ENCODE data around the gene BRSK2. TPM values are rescaled to one million over a fixed set of nuclear protein-coding genes. Genes with fewer than 3 reads are reported as not detected.

BRSK2 gene
- total and polyA plus RNA-seq, 2 of the 4 experiments (the other 2 are of a cell fraction), result 0.18 to 0.62 TPM

GRCh38 chr11:1341928-1342524 is 47.7 kb upstream of the BRSK2 start:
- POLR2A ChIA-PET (ENCODE audit: unreplicated experiment), result no interaction called here
- H3K9me1 ChIP-seq (ENCODE audit: insufficient read depth, low read length), result peaks cover 4% of the 10 kb centered on the region; the same call in 1 of the 2 replicates
- no peak for TF ChIP-seq SMC3 (IDR thresholded peaks at IDR 0.05; ENCODE audit: low read depth, low read length)
- TF ChIP-seq CHD1 (IDR thresholded peaks at IDR 0.05; ENCODE audit: low read depth, low read length), result no peak
- TF ChIP-seq CTCF (conservative IDR thresholded peaks at IDR 0.05; ENCODE audit: low read depth, low read length), result no peak
- TF ChIP-seq ELK1 (IDR thresholded peaks at IDR 0.05; ENCODE audit: borderline replicate concordance, low read depth, low read length), result no peak
- TF ChIP-seq BHLHE40 (IDR thresholded peaks at IDR 0.05; ENCODE audit: low read depth, low read length), result peak; percentile 28; the same call in 1 of the 2 replicates
- CTCF ChIA-PET, result no interaction called here
- no peak overlapping the region for H2AK9ac ChIP-seq (replicated peaks; ENCODE audit: low read depth, low read length, poor library complexity)
- no TSS peak for BruUV-seq (replicated peaks)
- no peak overlapping the region for H2BK15ac ChIP-seq (ENCODE audit: low read depth, low read length)
- no peak overlapping the region for H4K5ac ChIP-seq (ENCODE audit: low read depth, low read length)
- dilution Hi-C loops (cut with HindIII; ENCODE audit: low sequenced_read_pairs, unreplicated experiment) (no loop called here), in situ Hi-C loops (cut with MboI; ENCODE audit: low sequenced_read_pairs) (no loop called here), intact Hi-C loops (cut with micrococcal nuclease) (no loop called here)
- H3K14ac ChIP-seq (replicated peaks; ENCODE audit: low read depth, low read length), result no peak overlapping the region
- DNase-seq (peak; percentile 64), ATAC-seq (ENCODE audit: low read depth) (peak; percentile 73)
- no peak overlapping the region for H2BK120ac ChIP-seq (ENCODE audit: low read depth, low read length)
- H3K27ac ChIP-seq (ENCODE audit: insufficient read depth, low read length), result no peak overlapping the region
- H3K9ac ChIP-seq (ENCODE audit: low read depth, low read length), result no peak overlapping the region
- H2BK5ac ChIP-seq (ENCODE audit: low read depth, low read length, poor library complexity, severe bottlenecking), result no peak overlapping the region
- peaks cover 10% of the 10 kb centered on the region for H3K27me3 ChIP-seq (ENCODE audit: control insufficient read depth, insufficient read depth, low read length)
- H3K36me3 ChIP-seq (ENCODE audit: control insufficient read depth, insufficient read depth, low read length), result no peaks in the 10 kb centered on the region
- peak overlapping the region; percentile 35 for H2AFZ ChIP-seq (replicated peaks; ENCODE audit: low read length, poor library complexity)
- 44% methylated on average over 8 of the region's 17 CpGs; no CpG with 5 or more reads in 1 of the 2 experiments for WGBS, 2 experiments (ENCODE audit: extremely low coverage in 2 of 2, insufficient read length in 1 of 2)
- no peak overlapping the region for H2AK5ac ChIP-seq (ENCODE audit: low read depth, low read length)
- H3K79me1 ChIP-seq (ENCODE audit: low read depth in 1 of 2, low read length in 2 of 2), result no peaks in the 10 kb centered on the region
- H3K4ac ChIP-seq (ENCODE audit: low read depth, low read length), result peak overlapping the region; percentile 9; the same call in 1 of the 2 replicates
- H3K4me3 ChIP-seq (ENCODE audit: insufficient read depth, low read depth, low read length), result no peak overlapping the region
- no peak overlapping the region for H3K56ac ChIP-seq (ENCODE audit: extremely low read depth, insufficient read depth, low read length)
- no peak overlapping the region for H4K91ac ChIP-seq (ENCODE audit: insufficient read depth, low read depth, low read length)
- H2BK20ac ChIP-seq (ENCODE audit: low read depth, low read length), result no peak overlapping the region
- H3K23ac ChIP-seq (ENCODE audit: low read depth, low read length), result no peak overlapping the region
- H3K18ac ChIP-seq (ENCODE audit: low read depth, low read length), result no peak overlapping the region
- 0 out of 2 replicates have a peak, but pooled peaks cover 2% of the 10 kb centered on the region for H3K4me1 ChIP-seq (ENCODE audit: control insufficient read depth, insufficient read depth, low read length)
- H3K4me2 ChIP-seq (ENCODE audit: low read depth, low read length), result peak overlapping the region; percentile 41; the same call in 1 of the 2 replicates
- 0 out of 4 replicates have a peak overlapping the region, but pooled peaks of 1 of the 2 experiments have one; percentile 26 for H4K8ac ChIP-seq (ENCODE audit: low read depth in 2 of 2, low read length in 2 of 2)
- H4K20me1 ChIP-seq (ENCODE audit: insufficient read depth, low read length), result no peaks in the 10 kb centered on the region
- H3K9me3 ChIP-seq (ENCODE audit: control insufficient read depth, insufficient read depth, low read length), result no peaks in the 10 kb centered on the region

Measured in IMR-90 (cell line).